Tibial nerve (tissue), 4 donors: Measurements from ENCODE around the gene FAM120B. TPM values are rescaled to one million over a fixed set of nuclear protein-coding genes. Genes with fewer than 3 reads are reported as not detected.

ENCODE experiments used
- DNase-seq, 2 donors: peaks; one replicate each; pipeline ENCODE4 v3.0.0-alpha.2; 2019; ENCODE audit warnings: low spot score in 2 of 2
- H3K27ac ChIP-seq, 4 donors: fragments of 200-600 bp; sonication (generic) in 3 of 4; one replicate each; pipeline ENCODE4 v1.5.1; 2017 to 2019; ENCODE audit warnings: mild to moderate bottlenecking in 1 of 4
- H3K27me3 ChIP-seq, 2 donors: fragments of 200-600 bp; sonication (generic) in 1 of 2; one replicate each; pipeline versions ENCODE4 v1.5.1 to v1.6.0; 2017 to 2019
- H3K36me3 ChIP-seq, 3 donors: fragments of 200-600 bp; sonication (generic); one replicate each; pipeline ENCODE4 v1.5.1; 2018 to 2019
- H3K4me1 ChIP-seq, 4 donors: fragments of 200-600 bp; sonication (generic) in 3 of 4; one replicate each; pipeline ENCODE4 v1.5.1; 2017 to 2019
- H3K4me3 ChIP-seq, 4 donors: fragments of 200-600 bp; sonication (generic) in 3 of 4; one replicate each; pipeline ENCODE4 v1.5.1; 2017 to 2019; ENCODE audit warnings: mild to moderate bottlenecking in 1 of 4, moderate library complexity in 1 of 4
- H3K9me3 ChIP-seq, 4 donors: fragments of 200-600 bp; sonication (generic) in 3 of 4; one replicate each; pipeline ENCODE4 v1.5.1; 2017 to 2019
- CTCF ChIP-seq, 5 experiments: fragments of 200-600 bp in 3 of 5; fragments of 450-650 bp in 2 of 5; sonication (generic) in 3 of 5; IDR thresholded peaks; one replicate each; pipeline ENCODE4 v1.5.1; 2016 to 2019; ENCODE audit warnings: antibody characterized with exemption in 5 of 5, mild to moderate bottlenecking in 3 of 5, moderate library complexity in 2 of 5
- EP300 ChIP-seq, 2 donors: sonication (generic); formaldehyde crosslinking; IDR thresholded peaks; one replicate each; pipeline ENCODE4 v1.6.1; 2017; ENCODE audit warnings: antibody characterized with exemption in 2 of 2, mild to moderate bottlenecking in 1 of 2
- POLR2A ChIP-seq, 2 donors: fragments of 450-650 bp; IDR thresholded peaks; one replicate each; pipeline ENCODE4 v1.6.1; 2017; ENCODE audit warnings: antibody characterized with exemption in 2 of 2, mild to moderate bottlenecking in 2 of 2, moderate library complexity in 2 of 2
- WGBS, 2 donors: methylation state at CpG; one replicate each; pipeline ENCODE4 v1.1.5; 2018; 5-methylcytosine and 5-hydroxymethylcytosine counted together
- total RNA-seq, 4 donors: library from RNA; depleted of rRNA; stranded (reverse); fragments of >200 nt; gene quantifications; one replicate each; pipeline ENCODE4 v1.1.0, GENCODE V29; 2016

The FAM120B gene
- total RNA-seq, 4 donors from 2014 or later = 26.0 to 35.4 (median 32.1) TPM

GRCh38 chr6:170370416-170370815 lies 63.9 kb downstream of the FAM120B start:
- H3K4me3 ChIP-seq = no peak overlapping the region
- peaks cover 0 to 36% (median 11%) of the 10 kb centered on the region in 4 donors for H3K4me1 ChIP-seq
- DNase-seq = no peak
- no peaks in the 10 kb centered on the region for H3K27me3 ChIP-seq
- no peak for TF ChIP-seq EP300 (IDR thresholded peaks at IDR 0.05)
- TF ChIP-seq POLR2A (IDR thresholded peaks at IDR 0.05) = no peak
- TF ChIP-seq CTCF (IDR thresholded peaks at IDR 0.05) = no peak
- H3K9me3 ChIP-seq = no peaks in the 10 kb centered on the region
- H3K27ac ChIP-seq = no peak overlapping the region
- WGBS, 2 donors = 76 to 84% methylated on average over 6 of the region's 6 CpGs
- H3K36me3 ChIP-seq = peaks cover 0 to 24% (median 0%) of the 10 kb centered on the region in 3 donors

GRCh38 chr6:170371080-170371479 lies 64.5 kb downstream of the FAM120B start:
- Histone ChIP-seq H3K4me3 (no peak overlapping the region), H3K27me3 (no peaks in the 10 kb centered on the region), H3K36me3 (peaks cover 0 to 30% (median 0%) of the 10 kb centered on the region in 3 donors), H3K27ac (no peak overlapping the region), H3K4me1 (peaks cover 0 to 30% (median 4%) of the 10 kb centered on the region in 4 donors), H3K9me3 (no peaks in the 10 kb centered on the region)
- DNase-seq = no peak
- TF ChIP-seq POLR2A (IDR thresholded peaks at IDR 0.05) (no peak), EP300 (IDR thresholded peaks at IDR 0.05) (no peak), CTCF (IDR thresholded peaks at IDR 0.05) (no peak)
- 57 to 66% methylated on average over 4 of the region's 4 CpGs for WGBS, 2 donors

- WGBS, 2 donors = 75% methylated on average over 8 of the region's 8 CpGs
- peaks cover 0 to 25% (median under 1%) of the 10 kb centered on the region in 4 donors for H3K4me1 ChIP-seq
- H3K9me3 ChIP-seq = no peaks in the 10 kb centered on the region
- DNase-seq = no peak
- no peak for TF ChIP-seq EP300 (IDR thresholded peaks at IDR 0.05)
- no peak for TF ChIP-seq POLR2A (IDR thresholded peaks at IDR 0.05)
- TF ChIP-seq CTCF (IDR thresholded peaks at IDR 0.05) = no peak
- H3K36me3 ChIP-seq = peaks cover 0 to 35% (median 0%) of the 10 kb centered on the region in 3 donors
- H3K4me3 ChIP-seq = no peak overlapping the region
- H3K27me3 ChIP-seq = no peaks in the 10 kb centered on the region
- H3K27ac ChIP-seq = no peak overlapping the region
These were observed 65.0 kb downstream of the FAM120B start for GRCh38 chr6:170371588-170371987.

- no peaks in the 10 kb centered on the region for H3K27me3 ChIP-seq
- H3K4me1 ChIP-seq = peaks cover 0 to 14% (median 0%) of the 10 kb centered on the region in 4 donors
- no peak for DNase-seq
- 94 to 95% methylated on average over 11 of the region's 11 CpGs for WGBS, 2 donors
- H3K4me3 ChIP-seq = no peak overlapping the region
- H3K27ac ChIP-seq = no peak overlapping the region
- no peaks in the 10 kb centered on the region for H3K9me3 ChIP-seq
- H3K36me3 ChIP-seq = peaks cover 0 to 41% (median 0%) of the 10 kb centered on the region in 3 donors
- no peak for TF ChIP-seq EP300 (IDR thresholded peaks at IDR 0.05)
- no peak for TF ChIP-seq POLR2A (IDR thresholded peaks at IDR 0.05)
- TF ChIP-seq CTCF (IDR thresholded peaks at IDR 0.05) = no peak
These were observed 66.1 kb downstream of the FAM120B start for GRCh38 chr6:170372380-170373325.
